ENCODE measurements around the gene USP54. TPM values are rescaled to one million over a fixed set of nuclear protein-coding genes. Genes with fewer than 3 reads are reported as not detected.

The USP54 gene
- total and polyA plus RNA-seq, 9 of the 15 experiments (the other 6 are each of a cell fraction or from before 2014, with no cell fraction given), result 3.8 to 40.1 (median 16.9) TPM

- TF ChIP-seq ARID3A (IDR thresholded peaks at IDR 0.05; ENCODE audit: borderline replicate concordance, low read depth, low read length), result peak; percentile 22; the same call in 1 of the 2 replicates
- TF ChIP-seq JUND (IDR thresholded peaks at IDR 0.05; ENCODE audit: borderline replicate concordance, low read depth, low read length), result peak; percentile 32; the same call in 1 of the 2 replicates
- TF ChIP-seq JUND (tag; IDR thresholded peaks at IDR 0.05; ENCODE audit: borderline replicate concordance, low read depth, low read length), result peak; percentile 65; the same call in 1 of the 3 replicates
- no peak for TF ChIP-seq BCOR (IDR thresholded peaks at IDR 0.05)
- TF ChIP-seq EHMT2 (IDR thresholded peaks at IDR 0.05), result no peak
- TF ChIP-seq NFYB (IDR thresholded peaks at IDR 0.05; ENCODE audit: extremely low read depth, insufficient read length), result no peak
- TF ChIP-seq ZNF224 (CRISPR knock-in tag; IDR thresholded peaks at IDR 0.05), result no peak
- TF ChIP-seq JUN (IDR thresholded peaks at IDR 0.05; ENCODE audit: borderline replicate concordance, low read depth, low read length), result 0 out of 2 replicates have a peak, but pooled peaks have one; percentile 17
- TF ChIP-seq JUN (CRISPR knock-in tag; IDR thresholded peaks at IDR 0.05; ENCODE audit: borderline replicate concordance), result no peak
- TF ChIP-seq ARNT (IDR thresholded peaks at IDR 0.05), result no peak
- no peak for TF ChIP-seq KAT2B (IDR thresholded peaks at IDR 0.05; ENCODE audit: low read depth, low read length)
- TF ChIP-seq ZNF436 (CRISPR knock-in tag; IDR thresholded peaks at IDR 0.05), result no peak
- TF ChIP-seq SIN3A (IDR thresholded peaks at IDR 0.05; ENCODE audit: borderline replicate concordance in 2 of 2, control insufficient read depth in 1 of 2, low read depth in 2 of 2, low read length in 2 of 2), result no peak
- peak; percentile 34; the same call in 1 of the 2 replicates for TF ChIP-seq SMARCA4 (IDR thresholded peaks at IDR 0.05)
- no peak for TF ChIP-seq POLR3A (IDR thresholded peaks at IDR 0.05; ENCODE audit: borderline replicate concordance, extremely low read depth, insufficient read depth, insufficient read length)
- TF ChIP-seq CHD7 (IDR thresholded peaks at IDR 0.05; ENCODE audit: low read depth, low read length), result no peak
These were observed 89.5 kb downstream of the USP54 start (continued) for GRCh38 chr10:73501651-73502050.

All from K562 (cell line).